ENCODE data around the gene RPL31.

RPL31 gene

GRCh38 chr2:100956081-100956480, 46.0 kb upstream of the RPL31 start:
- Histone ChIP-seq H3K27ac (no peak overlapping the region), H3K36me3 (replicated peaks) (no peaks in the 10 kb centered on the region), H3K4me3 (ENCODE audit: low read depth, low read length) (no peak overlapping the region), H3K27me3 (replicated peaks) (no peaks in the 10 kb centered on the region)
- no peak for TF ChIP-seq CTCF (IDR thresholded peaks at IDR 0.05; ENCODE audit: low read depth, low read length, missing control alignments)
- in situ Hi-C loops (cut with HindIII; ENCODE audit: low pct_ligation_motif_present, low sequenced_read_pairs) = no loop called here
- DNase-seq = no peak

GRCh38 chr2:100957996-100958653, 44.0 kb upstream of the RPL31 start:
- in situ Hi-C loops (cut with HindIII; ENCODE audit: low pct_ligation_motif_present, low sequenced_read_pairs) = no loop called here
- H3K27me3 ChIP-seq (replicated peaks) = no peaks in the 10 kb centered on the region
- no peaks in the 10 kb centered on the region for H3K36me3 ChIP-seq (replicated peaks)
- no peak for TF ChIP-seq CTCF (IDR thresholded peaks at IDR 0.05; ENCODE audit: low read depth, low read length, missing control alignments)
- no peak for DNase-seq
- H3K27ac ChIP-seq = no peak overlapping the region
- no peak overlapping the region for H3K4me3 ChIP-seq (ENCODE audit: low read depth, low read length)

GRCh38 chr2:100959225-100959880, 42.7 kb upstream of the RPL31 start:
- TF ChIP-seq CTCF (IDR thresholded peaks at IDR 0.05; ENCODE audit: low read depth, low read length, missing control alignments) = no peak
- in situ Hi-C loops (cut with HindIII; ENCODE audit: low pct_ligation_motif_present, low sequenced_read_pairs) = no loop called here
- Histone ChIP-seq H3K4me3 (ENCODE audit: low read depth, low read length) (no peak overlapping the region), H3K36me3 (replicated peaks) (no peaks in the 10 kb centered on the region), H3K27me3 (replicated peaks) (no peaks in the 10 kb centered on the region), H3K27ac (no peak overlapping the region)
- no peak for DNase-seq

- no peak for DNase-seq
- no peak for TF ChIP-seq CTCF (IDR thresholded peaks at IDR 0.05; ENCODE audit: low read depth, low read length, missing control alignments)
- Histone ChIP-seq H3K27me3 (replicated peaks) (no peaks in the 10 kb centered on the region), H3K4me3 (ENCODE audit: low read depth, low read length) (no peak overlapping the region), H3K27ac (no peak overlapping the region), H3K36me3 (replicated peaks) (no peaks in the 10 kb centered on the region)
- in situ Hi-C loops (cut with HindIII; ENCODE audit: low pct_ligation_motif_present, low sequenced_read_pairs) = no loop called here
Observed at GRCh38 chr2:100960688-100961087, 41.4 kb upstream of the RPL31 start.

- H3K4me3 ChIP-seq (ENCODE audit: low read depth, low read length) = no peak overlapping the region
- DNase-seq = no peak
- H3K27me3 ChIP-seq (replicated peaks) = no peaks in the 10 kb centered on the region
- H3K36me3 ChIP-seq (replicated peaks) = peaks cover 2% of the 10 kb centered on the region
- TF ChIP-seq CTCF (IDR thresholded peaks at IDR 0.05; ENCODE audit: low read depth, low read length, missing control alignments) = no peak
- in situ Hi-C loops (cut with HindIII; ENCODE audit: low pct_ligation_motif_present, low sequenced_read_pairs) = no loop called here
- no peak overlapping the region for H3K27ac ChIP-seq
Observed at GRCh38 chr2:100962366-100963025, 39.6 kb upstream of the RPL31 start.
